WTC11 (cell line): Measurements from ENCODE around the gene NAA16. TPM values are rescaled to one million over a fixed set of nuclear protein-coding genes. Genes with fewer than 3 reads are reported as not detected.
A peak's percentile ranks its signal among the peaks of the same experiment; 100 is the strongest.

ENCODE experiments used
- ATAC-seq: fragments of 200-7000 bp; cut with Tn5 transposase; 2 replicates; pipeline ENCODE4 v1.10.0; 2021; ENCODE audit warnings: mild to moderate bottlenecking, moderate library complexity
- CTCF ChIA-PET: fragments of 300-600 bp; sonication (Branson Sonifier 250); formaldehyde crosslinking; loops from one replicate; lab custom pipeline; 2021; ENCODE audit warnings: antibody characterized with exemption; lab: Charles Lee
- POLR2A ChIA-PET: fragments of 350-600 bp; sonication (Branson Sonifier 250); formaldehyde crosslinking; loops from one replicate; lab custom pipeline; 2021; ENCODE audit warnings: antibody characterized with exemption; lab: Charles Lee
- DNase-seq: peaks from one replicate; pipeline ENCODE4 v3.0.0; 2021; ENCODE audit warnings: low spot score
- H3K27ac Mint-ChIP-seq: 2 replicates; pipeline ENCODE4 v1.8.0; 2021; ENCODE audit warnings: mixed read lengths
- H3K27me3 Mint-ChIP-seq: 2 replicates; pipeline ENCODE4 v1.8.0; 2021; ENCODE audit warnings: low read depth, mild to moderate bottlenecking, moderate library complexity, mixed read lengths
- H3K36me3 Mint-ChIP-seq: 2 replicates; pipeline ENCODE4 v1.8.0; 2021; ENCODE audit warnings: mixed read lengths
- H3K4me1 Mint-ChIP-seq: 2 replicates; pipeline ENCODE4 v1.8.0; 2022; ENCODE audit warnings: mixed read lengths
- H3K4me3 Mint-ChIP-seq: 2 replicates; pipeline ENCODE4 v1.8.0; 2021; ENCODE audit warnings: mild to moderate bottlenecking, moderate library complexity, mixed read lengths
- H3K9me3 Mint-ChIP-seq: 2 replicates; pipeline ENCODE4 v1.8.0; 2021; ENCODE audit warnings: mixed read lengths
- ELF4 ChIP-seq: sonication (generic); formaldehyde crosslinking; IDR thresholded peaks from 2 replicates; pipeline ENCODE4 v1.8.1; 2022; ENCODE audit warnings: low read depth, mild to moderate bottlenecking, moderate library complexity, missing genetic modification reagents
- EMX1 ChIP-seq: fragments of 250-450 bp; sonication (Bioruptor Pico); IDR thresholded peaks from 2 replicates; pipeline ENCODE4 v1.8.0; 2021; ENCODE audit warnings: mild to moderate bottlenecking
- FOXP4 ChIP-seq: sonication (generic); formaldehyde crosslinking; IDR thresholded peaks from 2 replicates; pipeline ENCODE4 v1.8.0; 2022; ENCODE audit warnings: mild to moderate bottlenecking, missing genetic modification reagents
- HMGA2 ChIP-seq: fragments of 250-450 bp; sonication (Bioruptor Pico); IDR thresholded peaks from 2 replicates; pipeline ENCODE4 v1.4.0; 2021; ENCODE audit warnings: mild to moderate bottlenecking, moderate library complexity
- IRF1 ChIP-seq: sonication (generic); formaldehyde crosslinking; IDR thresholded peaks from 2 replicates; pipeline ENCODE4 v1.8.0; 2023; ENCODE audit warnings: missing genetic modification reagents
- JUN ChIP-seq: sonication (generic); formaldehyde crosslinking; IDR thresholded peaks from 2 replicates; pipeline ENCODE4 v1.8.0; 2023; ENCODE audit warnings: mild to moderate bottlenecking, missing genetic modification reagents
- MLX ChIP-seq: sonication (generic); formaldehyde crosslinking; IDR thresholded peaks from 2 replicates; pipeline ENCODE4 v1.8.1; 2023; ENCODE audit warnings: mild to moderate bottlenecking, missing genetic modification reagents, moderate library complexity
- MXD4 ChIP-seq: fragments of 250-450 bp; sonication (Bioruptor Pico); IDR thresholded peaks from 2 replicates; pipeline ENCODE4 v1.8.0; 2021; ENCODE audit warnings: mild to moderate bottlenecking, moderate library complexity, borderline replicate concordance
- NFE2L1 ChIP-seq: sonication (generic); formaldehyde crosslinking; IDR thresholded peaks from 2 replicates; pipeline ENCODE4 v1.8.1; 2023; ENCODE audit warnings: missing genetic modification reagents
- PRRX2 ChIP-seq: fragments of 250-450 bp; sonication (Bioruptor Pico); IDR thresholded peaks from 2 replicates; pipeline ENCODE4 v1.8.0; 2021; ENCODE audit warnings: mild to moderate bottlenecking
- SP1 ChIP-seq: sonication (generic); formaldehyde crosslinking; conservative IDR thresholded peaks from 2 replicates; pipeline ENCODE4 v1.8.1; 2022; ENCODE audit warnings: missing genetic modification reagents
- STAT6 ChIP-seq: sonication (generic); formaldehyde crosslinking; conservative IDR thresholded peaks from 2 replicates; pipeline ENCODE4 v1.8.1; 2023; ENCODE audit warnings: mild to moderate bottlenecking, low read depth, missing genetic modification reagents, moderate library complexity
- ZMAT4 ChIP-seq: fragments of 250-450 bp; sonication (Bioruptor Pico); IDR thresholded peaks from 2 replicates; pipeline ENCODE4 v1.9.0; 2021; ENCODE audit warnings: mild to moderate bottlenecking
- ZNF416 ChIP-seq: fragments of 250-450 bp; sonication (Bioruptor Pico); IDR thresholded peaks from 2 replicates; pipeline ENCODE4 v1.9.0; 2021; ENCODE audit warnings: mild to moderate bottlenecking, inconsistent platforms
- ZSCAN18 ChIP-seq: fragments of 250-450 bp; sonication (Bioruptor Pico); IDR thresholded peaks from 2 replicates; pipeline ENCODE4 v2.1.2; 2022; ENCODE audit warnings: mild to moderate bottlenecking, moderate library complexity
- total RNA-seq: library from RNA; stranded (reverse); gene quantifications from 3 replicates; pipeline ENCODE4 v1.2.3, GENCODE V29; 2021

The NAA16 gene
- total RNA-seq, 1 experiment from 2014 or later, result 32.5 TPM

GRCh38 chr13:41312176-41312500 is 1.1 kb downstream of the NAA16 start (continued):
- TF ChIP-seq ZSCAN18 (CRISPR knock-in tag) (no peak), ZMAT4 (CRISPR knock-in tag) (no peak), ELF4 (CRISPR knock-in tag) (no peak), IRF1 (no peak), EMX1 (CRISPR knock-in tag) (no peak), JUN (CRISPR knock-in tag) (no peak)
- TF ChIP-seq, all 79 proteins: peak for 0

GRCh38 chr13:41313117-41313516 is 2.0 kb downstream of the NAA16 start:
- Mint-ChIP-seq H3K4me3 (peak overlapping the region; percentile 96), H3K27me3 (no peaks in the 10 kb centered on the region), H3K9me3 (no peaks in the 10 kb centered on the region), H3K27ac (no peak overlapping the region; the same call in 1 of the 2 replicates), H3K36me3 (peaks cover 11% of the 10 kb centered on the region; the same call in 1 of the 2 replicates), H3K4me1 (peaks cover 45% of the 10 kb centered on the region)
- no peak for ATAC-seq
- CTCF ChIA-PET, result no interaction called here
- POLR2A ChIA-PET, result no interaction called here
- no peak for TF ChIP-seq HMGA2 (CRISPR knock-in tag)
- TF ChIP-seq NFE2L1 (CRISPR knock-in tag), result no peak
- DNase-seq, result no peak

GRCh38 chr13:41313659-41314197 is 2.7 kb downstream of the NAA16 start:
- Mint-ChIP-seq H3K4me3 (peak overlapping the region; percentile 96), H3K9me3 (no peaks in the 10 kb centered on the region), H3K27me3 (no peaks in the 10 kb centered on the region)
- TF ChIP-seq JUN (CRISPR knock-in tag) (no peak), NFE2L1 (CRISPR knock-in tag) (no peak), SP1 (no peak), PRRX2 (no peak), ZNF416 (no peak), STAT6 (no peak), FOXP4 (no peak), MXD4 (CRISPR knock-in tag) (no peak), MLX (CRISPR knock-in tag) (no peak)
- TF ChIP-seq, all 79 proteins: peak for 0
- ATAC-seq (no peak), DNase-seq (no peak)
- ChIA-PET POLR2A (interaction anchor here (0.7 kb wide), 1 partner anchor 46 kb away, joined by 3 read pairs; no protein-coding TSS in a partner anchor), CTCF (no interaction called here)
- peaks cover 47% of the 10 kb centered on the region for H3K4me1 Mint-ChIP-seq
- H3K27ac Mint-ChIP-seq, result no peak overlapping the region
- peaks cover 12% of the 10 kb centered on the region; the same call in 1 of the 2 replicates for H3K36me3 Mint-ChIP-seq
